B cell (primary cell): ENCODE measurements around the gene MRPL4. TPM values are rescaled to one million over a fixed set of nuclear protein-coding genes. Genes with fewer than 3 reads are reported as not detected.
A peak's percentile ranks its signal among the peaks of the same experiment; 100 is the strongest.

Experiments used
- ATAC-seq: fragments of 200-7000 bp; cut with Tn5 transposase; one replicate; pipeline ENCODE4 v1.10.0; 2021; ENCODE audit warnings: low read depth, mild to moderate bottlenecking, moderate number of reproducible peaks, moderate library complexity
- CTCF ChIA-PET: fragments of 350-600 bp; sonication (Branson Sonifier 250); formaldehyde crosslinking; loops from one replicate; lab custom pipeline; 2021; ENCODE audit warnings: antibody characterized with exemption, inconsistent platforms; lab: Charles Lee
- POLR2A ChIA-PET: fragments of 350-600 bp; sonication (Branson Sonifier 250); formaldehyde crosslinking; loops from one replicate; lab custom pipeline; 2021; ENCODE audit warnings: antibody characterized with exemption; lab: Charles Lee
- DNase-seq: peaks from one replicate; pipeline ENCODE4 v3.0.0; 2013
- H2AFZ ChIP-seq: 2 replicates; pipeline ENCODE4 v1.6.1; 2012; ENCODE audit warnings: mild to moderate bottlenecking, low read depth, low read length; ENCODE audit not compliant: insufficient read depth, poor library complexity, severe bottlenecking
- H3K27ac ChIP-seq, 2 donors: 1 replicate in 1 of 2; 2 replicates in 1 of 2; pipeline ENCODE4 v1.5.1; 2012 to 2013; ENCODE audit warnings: low read length in 2 of 2, mild to moderate bottlenecking in 2 of 2, moderate library complexity in 1 of 2
- H3K27me3 ChIP-seq, 4 experiments: fragments of 200-600 bp in 1 of 4; sonication (generic) in 1 of 4; replicated peaks in 1 of 4; 1 replicate in 2 of 4; 2 replicates in 2 of 4; pipeline versions ENCODE4 v1.6.1 to v1.7.0; 2013 to 2016; ENCODE audit warnings: low read length in 3 of 4, mild to moderate bottlenecking in 2 of 4, mixed read lengths in 1 of 4, moderate library complexity in 1 of 4; ENCODE audit not compliant: insufficient read depth in 4 of 4, control insufficient read depth in 3 of 4; ENCODE audit errors: control extremely low read depth in 1 of 4
- H3K36me3 ChIP-seq, 2 experiments: replicated peaks in 1 of 2; 1 replicate in 1 of 2; 2 replicates in 1 of 2; pipeline versions ENCODE4 v1.6.1 to v1.7.1; 2013; ENCODE audit warnings: low read length in 1 of 2; ENCODE audit not compliant: insufficient read depth in 2 of 2, control insufficient read depth in 1 of 2; ENCODE audit errors: control extremely low read depth in 1 of 2, extremely low read depth in 1 of 2
- H3K4me1 ChIP-seq, 2 donors: fragments of 200-600 bp in 1 of 2; sonication (generic) in 1 of 2; 1 replicate in 1 of 2; 2 replicates in 1 of 2; pipeline versions ENCODE4 v1.5.1 to v1.6.1; 2013 to 2017; ENCODE audit warnings: low read length in 2 of 2; ENCODE audit not compliant: control insufficient read depth in 2 of 2, insufficient read depth in 2 of 2
- H3K4me2 ChIP-seq: replicated peaks from 2 replicates; pipeline ENCODE3; 2012; ENCODE audit warnings: mild to moderate bottlenecking, low read depth, low read length; ENCODE audit not compliant: poor library complexity, severe bottlenecking
- H3K4me3 ChIP-seq, 5 experiments: fragments of 200-600 bp in 1 of 5; sonication (generic) in 1 of 5; 1 replicate in 3 of 5; 2 replicates in 2 of 5; pipeline versions ENCODE4 v1.5.1 to v1.7.0; 2011 to 2016; ENCODE audit warnings: low read length in 4 of 5, mild to moderate bottlenecking in 4 of 5, low read depth in 2 of 5, control low read depth in 1 of 5, moderate library complexity in 1 of 5; ENCODE audit not compliant: insufficient read depth in 1 of 5; ENCODE audit errors: control extremely low read depth in 1 of 5, extremely low read depth in 1 of 5
- H3K79me2 ChIP-seq: fragments of 200-600 bp; sonication (generic); one replicate; pipeline ENCODE4 v1.6.0; 2016; ENCODE audit warnings: low read length; ENCODE audit not compliant: control insufficient read depth, insufficient read depth
- H3K9ac ChIP-seq: fragments of 200-600 bp; sonication (generic); 2 replicates; pipeline ENCODE4 v1.6.1; 2017; ENCODE audit warnings: mild to moderate bottlenecking, low read length, moderate library complexity
- H3K9me3 ChIP-seq, 3 donors: one replicate each; pipeline versions ENCODE4 v1.6.1 to v1.7.1; 2013; ENCODE audit warnings: low read length in 2 of 3; ENCODE audit not compliant: control insufficient read depth in 2 of 3, insufficient read depth in 1 of 3; ENCODE audit errors: control extremely low read depth in 1 of 3
- H4K20me1 ChIP-seq: 2 replicates; pipeline ENCODE4 v1.6.0; 2012; ENCODE audit warnings: mild to moderate bottlenecking, low read length; ENCODE audit not compliant: insufficient read depth, control insufficient read depth, poor library complexity, severe bottlenecking
- H3K27ac Mint-ChIP-seq: one replicate; pipeline ENCODE4 v1.8.0; 2021; ENCODE audit warnings: mixed read lengths
- H3K27me3 Mint-ChIP-seq: one replicate; pipeline ENCODE4 v1.8.0; 2021; ENCODE audit warnings: mixed read lengths
- H3K4me1 Mint-ChIP-seq: one replicate; pipeline ENCODE4 v1.8.0; 2021; ENCODE audit warnings: mixed read lengths
- H3K4me3 Mint-ChIP-seq: one replicate; pipeline ENCODE4 v1.8.0; 2021; ENCODE audit warnings: mixed read lengths
- H3K9me3 Mint-ChIP-seq: one replicate; pipeline ENCODE4 v1.8.0; 2022; ENCODE audit warnings: mixed read lengths; ENCODE audit not compliant: insufficient read depth
- CTCF ChIP-seq: fragments of 200-600 bp; IDR thresholded peaks from one replicate; pipeline ENCODE4 v1.8.0; 2022; ENCODE audit warnings: antibody characterized with exemption, mild to moderate bottlenecking
- EZH2 ChIP-seq: IDR thresholded peaks from 2 replicates; pipeline ENCODE4 v1.6.1; 2012; ENCODE audit warnings: borderline replicate concordance, low read depth, mild to moderate bottlenecking, moderate library complexity, low read length; ENCODE audit not compliant: insufficient read depth, poor library complexity, severe bottlenecking
- WGBS: methylation state at CpG from one replicate; pipeline ENCODE4 v1.1.5; 2013; ENCODE audit warnings: missing lambda C conversion rate; ENCODE audit not compliant: insufficient coverage; 5-methylcytosine and 5-hydroxymethylcytosine counted together
- intact Hi-C: fragments of 100-400 bp; cut with micrococcal nuclease; formaldehyde crosslinking; loops from one replicate; pipeline ENCODE4 v1.10.0; 2022
- polyA plus RNA-seq: library from polyadenylated mRNA; depleted of rRNA; stranded (reverse); fragments of >200 nt; gene quantifications from 2 replicates; pipeline ENCODE4 v1.2.3, GENCODE V29; 2012
- total RNA-seq, 2 donors: library from RNA; stranded (reverse); fragments of 120-200 nt in 1 of 2; gene quantifications; 1 replicate in 1 of 2; 2 replicates in 1 of 2; pipeline versions ENCODE4 v1.2.3 to v1.2.4, GENCODE V29; 2013 to 2022

Gene MRPL4
- total and polyA plus RNA-seq, 2 donors (not counting 1 experiment from before 2014, with no cell fraction given) = 39.8 to 81.1 TPM

- H2AFZ ChIP-seq = peak overlapping the region; percentile 61
- H4K20me1 ChIP-seq = peaks cover 29% of the 10 kb centered on the region
- no peak overlapping the region for H3K27ac ChIP-seq
- CTCF ChIA-PET = interaction anchor here (0.6 to 8.5 kb wide), 8 partner anchors 9 to 129 kb away, joined by 3 to 116 read pairs (median 4); partner anchors contain the start of genes ICAM1 and RAVER1
- H3K4me1 ChIP-seq = peaks cover 78% of the 10 kb centered on the region in 2 donors
- H3K36me3 ChIP-seq = peaks cover 2 to 25% of the 10 kb centered on the region in 2 experiments
- peaks cover 34% of the 10 kb centered on the region for H3K27me3 Mint-ChIP-seq
- peak overlapping the region; percentile 96 for H3K4me2 ChIP-seq
- POLR2A ChIA-PET = interaction anchor here (0.5 to 5.4 kb wide), 4 partner anchors 18 to 58 kb away, joined by 3 to 27 read pairs (median 3); partner anchors contain the start of gene ICAM1
- TF ChIP-seq CTCF (no peak), EZH2 (no peak)
- ATAC-seq (no peak), DNase-seq (no peak)
- peaks cover 71% of the 10 kb centered on the region for H3K4me1 Mint-ChIP-seq
- H3K9me3 ChIP-seq = peaks cover 0 to 53% (median 0%) of the 10 kb centered on the region in 3 donors
- no peak overlapping the region for H3K27ac Mint-ChIP-seq
- no peaks in the 10 kb centered on the region for H3K79me2 ChIP-seq
- under 1% methylated on average over 15 of the region's 23 CpGs for WGBS
- peaks cover 0 to 69% (median 49%) of the 10 kb centered on the region in 4 experiments for H3K27me3 ChIP-seq
- H3K9me3 Mint-ChIP-seq = no peaks in the 10 kb centered on the region
- peak overlapping the region; percentile 87 for H3K4me3 Mint-ChIP-seq
- peak overlapping the region; percentile 64 for H3K9ac ChIP-seq
- intact Hi-C loops = no loop called here
- peak overlapping the region in 4 of 5 experiments; percentile 22 to 63 (median 46) for H3K4me3 ChIP-seq
Observed at GRCh38 chr19:10288662-10289166, 36.7 kb downstream of the MRPL4 start.

GRCh38 chr19:10289167-10289835 lies 37.3 kb downstream of the MRPL4 start:
- TF ChIP-seq EZH2 = no peak
- H3K27ac Mint-ChIP-seq = no peak overlapping the region
- peaks cover 0 to 59% (median 0%) of the 10 kb centered on the region in 3 donors for H3K9me3 ChIP-seq
- H3K4me3 Mint-ChIP-seq = peak overlapping the region; percentile 87
- ChIA-PET CTCF (interaction anchor here (0.6 to 8.5 kb wide), 9 partner anchors 9 to 1147 kb away, joined by 3 to 116 read pairs (median 3); partner anchors contain the start of gene ICAM1), POLR2A (interaction anchor here (0.5 to 5.4 kb wide), 6 partner anchors 9 to 58 kb away, joined by 3 to 27 read pairs (median 3); partner anchors contain the start of gene ICAM1)
- no peaks in the 10 kb centered on the region for H3K79me2 ChIP-seq
- intact Hi-C loops = no loop called here
- peaks cover 71% of the 10 kb centered on the region for H3K4me1 Mint-ChIP-seq
- WGBS = 1% methylated on average over 40 of the region's 50 CpGs
- H3K4me1 ChIP-seq = peaks cover 83 to 84% of the 10 kb centered on the region in 2 donors
- H3K27me3 ChIP-seq = peaks cover 0 to 75% (median 54%) of the 10 kb centered on the region in 4 experiments
- peaks cover 37% of the 10 kb centered on the region for H3K27me3 Mint-ChIP-seq
- no peaks in the 10 kb centered on the region for H3K9me3 Mint-ChIP-seq
- peaks cover 2 to 19% of the 10 kb centered on the region in 2 experiments for H3K36me3 ChIP-seq
- no peak overlapping the region for H3K27ac ChIP-seq
- peak; percentile 46 for ATAC-seq
- peak; percentile 84 for DNase-seq
- peaks cover 29% of the 10 kb centered on the region for H4K20me1 ChIP-seq
- H2AFZ ChIP-seq = peak overlapping the region; percentile 61
- peak overlapping the region; percentile 64 for H3K9ac ChIP-seq
- peak overlapping the region in 4 of 5 experiments; percentile 22 to 63 (median 46) for H3K4me3 ChIP-seq
- peak overlapping the region; percentile 96 for H3K4me2 ChIP-seq
